Measurements from ENCODE around the gene TPRX1.
"Not testable (repeated sequence)": the region's sequence is repeated elsewhere in the genome, so short reads cannot be mapped to it uniquely, and the experiment has no call there.

TPRX1 gene

GRCh38 chr19:47779524-47780214 is 24.7 kb downstream of the TPRX1 start:
- no peaks in the 10 kb centered on the region for H3K27me3 ChIP-seq (ENCODE audit: control insufficient read depth, insufficient read depth, low read length)
- peak overlapping the region; percentile 98 for H3K9ac ChIP-seq (ENCODE audit: low read depth, low read length)
- H3K4me2 ChIP-seq (ENCODE audit: low read length) = peak overlapping the region; percentile 88
- no peaks in the 10 kb centered on the region for H3K9me3 ChIP-seq (replicated peaks; ENCODE audit: low read length)
- peaks cover 26% of the 10 kb centered on the region for H3K36me3 ChIP-seq (ENCODE audit: insufficient read depth, low read length)
- peaks cover 23% of the 10 kb centered on the region for H3K4me1 ChIP-seq (ENCODE audit: control insufficient read depth, insufficient read depth, low read length)
- peak overlapping the region; percentile 91 for H3K4me3 ChIP-seq (ENCODE audit: low read length)

GRCh38 chr19:47778954-47779351 is 25.4 kb downstream of the TPRX1 start:
- peak overlapping the region; percentile 91 for H3K4me3 ChIP-seq (ENCODE audit: low read length)
- peak overlapping the region; percentile 98 for H3K9ac ChIP-seq (ENCODE audit: low read depth, low read length)
- H3K36me3 ChIP-seq (ENCODE audit: insufficient read depth, low read length) = peaks cover 19% of the 10 kb centered on the region
- peak overlapping the region; percentile 88 for H3K4me2 ChIP-seq (ENCODE audit: low read length)
- H3K9me3 ChIP-seq (replicated peaks; ENCODE audit: low read length) = no peaks in the 10 kb centered on the region
- H3K4me1 ChIP-seq (ENCODE audit: control insufficient read depth, insufficient read depth, low read length) = peaks cover 23% of the 10 kb centered on the region
- H3K27me3 ChIP-seq (ENCODE audit: control insufficient read depth, insufficient read depth, low read length) = no peaks in the 10 kb centered on the region

- H3K36me3 ChIP-seq (ENCODE audit: insufficient read depth, low read length) = peaks cover 16% of the 10 kb centered on the region
- peak within 1 kb of the TSS; percentile 98 for H3K9ac ChIP-seq (ENCODE audit: low read depth, low read length)
- H3K4me3 ChIP-seq (ENCODE audit: low read length) = peak within 1 kb of the TSS; percentile 91
- H3K4me1 ChIP-seq (ENCODE audit: control insufficient read depth, insufficient read depth, low read length) = peaks cover 23% of the 10 kb centered on the region
- no peaks in the 10 kb centered on the region for H3K27me3 ChIP-seq (ENCODE audit: control insufficient read depth, insufficient read depth, low read length)
- H3K4me2 ChIP-seq (ENCODE audit: low read length) = peak within 1 kb of the TSS; percentile 88
- H3K9me3 ChIP-seq (replicated peaks; ENCODE audit: low read length) = no peaks in the 10 kb centered on the region
These were observed 26.1 kb downstream of the TPRX1 start, which contains the start of gene SELENOW for GRCh38 chr19:47778049-47778953. Gene SELENOW (plus strand): TSS chr19:47778703. CDS start chr19:47778786, 83 bp downstream.

GRCh38 chr19:47777245-47778048 is 26.9 kb downstream of the TPRX1 start:
- H3K4me3 ChIP-seq (ENCODE audit: low read length) = peak overlapping the region; percentile 91

GRCh38 chr19:47776568-47776967 is 27.8 kb downstream of the TPRX1 start:
- Histone ChIP-seq H3K36me3 (ENCODE audit: insufficient read depth, low read length) (peaks cover 11% of the 10 kb centered on the region), H3K27me3 (ENCODE audit: control insufficient read depth, insufficient read depth, low read length) (no peaks in the 10 kb centered on the region), H3K4me2 (ENCODE audit: low read length) (no peak overlapping the region), H3K9me3 (replicated peaks; ENCODE audit: low read length) (no peaks in the 10 kb centered on the region), H3K4me3 (ENCODE audit: low read length) (no peak overlapping the region), H3K9ac (ENCODE audit: low read depth, low read length) (no peak overlapping the region), H3K4me1 (ENCODE audit: control insufficient read depth, insufficient read depth, low read length) (peaks cover 18% of the 10 kb centered on the region)

More at GRCh38 chr19:47777245-47778048, 26.9 kb downstream of the TPRX1 start:
- not testable (repeated sequence) for H3K27me3 ChIP-seq (ENCODE audit: control insufficient read depth, insufficient read depth, low read length); H3K9me3 ChIP-seq (replicated peaks; ENCODE audit: low read length)
- Histone ChIP-seq H3K4me1 (ENCODE audit: control insufficient read depth, insufficient read depth, low read length) (peaks cover 23% of the 10 kb centered on the region), H3K36me3 (ENCODE audit: insufficient read depth, low read length) (peaks cover 16% of the 10 kb centered on the region), H3K9ac (ENCODE audit: low read depth, low read length) (peak overlapping the region; percentile 98), H3K4me2 (ENCODE audit: low read length) (peak overlapping the region; percentile 88)

- H3K27me3 ChIP-seq (ENCODE audit: control insufficient read depth, insufficient read depth, low read length); H3K9ac ChIP-seq (ENCODE audit: low read depth, low read length); H3K4me3 ChIP-seq (ENCODE audit: low read length); H3K9me3 ChIP-seq (replicated peaks; ENCODE audit: low read length); H3K36me3 ChIP-seq (ENCODE audit: insufficient read depth, low read length); H3K4me1 ChIP-seq (ENCODE audit: control insufficient read depth, insufficient read depth, low read length); H3K4me2 ChIP-seq (ENCODE audit: low read length): not testable (repeated sequence)
These were observed 33.1 kb downstream of the TPRX1 start for GRCh38 chr19:47771291-47771690.

- no peaks in the 10 kb centered on the region for H3K4me1 ChIP-seq (ENCODE audit: control insufficient read depth, insufficient read depth, low read length)
- no peaks in the 10 kb centered on the region for H3K9me3 ChIP-seq (replicated peaks; ENCODE audit: low read length)
- no peaks in the 10 kb centered on the region for H3K36me3 ChIP-seq (ENCODE audit: insufficient read depth, low read length)
- no peak overlapping the region for H3K9ac ChIP-seq (ENCODE audit: low read depth, low read length)
- H3K4me2 ChIP-seq (ENCODE audit: low read length) = no peak overlapping the region
- H3K27me3 ChIP-seq (ENCODE audit: control insufficient read depth, insufficient read depth, low read length) = peaks cover 4% of the 10 kb centered on the region
- H3K4me3 ChIP-seq (ENCODE audit: low read length) = no peak overlapping the region
These were observed 34.8 kb downstream of the TPRX1 start for GRCh38 chr19:47769534-47769933.

- H3K4me3 ChIP-seq (ENCODE audit: low read length) = no peak overlapping the region
- peaks cover 4% of the 10 kb centered on the region for H3K27me3 ChIP-seq (ENCODE audit: control insufficient read depth, insufficient read depth, low read length)
- no peaks in the 10 kb centered on the region for H3K9me3 ChIP-seq (replicated peaks; ENCODE audit: low read length)
- no peak overlapping the region for H3K4me2 ChIP-seq (ENCODE audit: low read length)
- no peak overlapping the region for H3K9ac ChIP-seq (ENCODE audit: low read depth, low read length)
- H3K4me1 ChIP-seq (ENCODE audit: control insufficient read depth, insufficient read depth, low read length) = no peaks in the 10 kb centered on the region
- no peaks in the 10 kb centered on the region for H3K36me3 ChIP-seq (ENCODE audit: insufficient read depth, low read length)
These were observed 35.7 kb downstream of the TPRX1 start for GRCh38 chr19:47768604-47769003.

GRCh38 chr19:47767349-47767748 is 37.0 kb downstream of the TPRX1 start:
- Histone ChIP-seq H3K9ac (ENCODE audit: low read depth, low read length) (no peak overlapping the region), H3K36me3 (ENCODE audit: insufficient read depth, low read length) (no peaks in the 10 kb centered on the region), H3K4me2 (ENCODE audit: low read length) (no peak overlapping the region), H3K4me3 (ENCODE audit: low read length) (no peak overlapping the region), H3K4me1 (ENCODE audit: control insufficient read depth, insufficient read depth, low read length) (no peaks in the 10 kb centered on the region), H3K27me3 (ENCODE audit: control insufficient read depth, insufficient read depth, low read length) (peaks cover 4% of the 10 kb centered on the region), H3K9me3 (replicated peaks; ENCODE audit: low read length) (no peaks in the 10 kb centered on the region)

- peaks cover 4% of the 10 kb centered on the region for H3K27me3 ChIP-seq (ENCODE audit: control insufficient read depth, insufficient read depth, low read length)
- H3K9me3 ChIP-seq (replicated peaks; ENCODE audit: low read length) = no peaks in the 10 kb centered on the region
- H3K4me1 ChIP-seq (ENCODE audit: control insufficient read depth, insufficient read depth, low read length) = no peaks in the 10 kb centered on the region
- H3K9ac ChIP-seq (ENCODE audit: low read depth, low read length) = no peak overlapping the region
- H3K4me3 ChIP-seq (ENCODE audit: low read length) = no peak overlapping the region
- H3K4me2 ChIP-seq (ENCODE audit: low read length) = no peak overlapping the region
- H3K36me3 ChIP-seq (ENCODE audit: insufficient read depth, low read length) = no peaks in the 10 kb centered on the region
These were observed 37.7 kb downstream of the TPRX1 start for GRCh38 chr19:47766670-47767069.

- Histone ChIP-seq H3K27me3 (ENCODE audit: control insufficient read depth, insufficient read depth, low read length) (peaks cover 4% of the 10 kb centered on the region), H3K4me2 (ENCODE audit: low read length) (no peak overlapping the region), H3K4me3 (ENCODE audit: low read length) (no peak overlapping the region), H3K9ac (ENCODE audit: low read depth, low read length) (no peak overlapping the region), H3K4me1 (ENCODE audit: control insufficient read depth, insufficient read depth, low read length) (no peaks in the 10 kb centered on the region), H3K9me3 (replicated peaks; ENCODE audit: low read length) (no peaks in the 10 kb centered on the region), H3K36me3 (ENCODE audit: insufficient read depth, low read length) (no peaks in the 10 kb centered on the region)
These were observed 38.1 kb downstream of the TPRX1 start for GRCh38 chr19:47766359-47766620.
